Measurements from ENCODE around the gene ZNF48.
A peak's percentile ranks its signal among the peaks of the same experiment; 100 is the strongest.

Gene ZNF48

DNA sequence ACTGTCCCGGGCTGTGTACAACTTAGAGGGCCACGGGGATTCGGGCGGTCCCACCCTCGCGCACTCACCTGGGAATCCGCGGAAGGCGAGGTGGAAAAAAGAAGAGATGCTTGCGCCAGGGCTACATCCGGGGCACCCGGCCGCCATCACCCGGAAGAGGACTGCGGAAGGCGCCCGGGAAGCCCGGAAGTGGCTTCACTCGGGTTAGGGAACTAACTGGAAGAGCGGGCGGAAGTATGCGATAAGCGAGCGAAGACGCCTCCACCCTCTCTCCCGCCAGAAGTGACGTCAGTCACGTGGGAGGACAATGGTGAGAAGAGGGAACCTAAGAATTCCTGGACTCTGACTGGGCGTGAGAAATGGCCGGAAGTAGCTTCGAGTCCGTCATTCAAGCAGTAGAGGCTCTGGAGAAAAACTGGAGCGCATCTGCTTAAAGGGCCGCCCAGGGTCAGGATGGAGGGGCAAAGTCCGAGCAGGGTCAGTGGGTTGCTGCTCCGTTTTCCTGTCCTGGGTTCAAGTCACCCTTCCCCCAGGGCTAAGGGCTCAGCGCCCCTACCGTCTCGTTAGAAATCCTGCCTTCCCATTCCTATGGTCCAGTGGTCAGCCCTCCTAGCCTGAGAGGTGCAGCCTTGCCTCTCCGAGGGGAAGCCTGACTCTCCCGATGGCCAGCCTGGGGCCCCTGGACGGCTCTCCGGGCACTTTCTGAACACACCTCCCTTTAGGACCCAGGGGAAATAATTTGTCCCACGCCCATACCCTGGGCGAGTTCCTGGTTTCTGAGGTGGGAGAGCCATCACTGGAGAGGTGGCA, 39.9 kb upstream of the ZNF48 start, which contains the start of gene CD2BP2:
Gene CD2BP2, minus strand, starts transcription at position 165 of the 810 bp plus-strand sequence. CDS start 627 bp downstream, outside the sequence.
- TF ChIP-seq ZNF274 (IDR thresholded peaks at IDR 0.05; ENCODE audit: low read depth, low read length) = no peak
- H3K4me3 ChIP-seq (ENCODE audit: low read length) = peak within 1 kb of the TSS; percentile 88

DNA sequence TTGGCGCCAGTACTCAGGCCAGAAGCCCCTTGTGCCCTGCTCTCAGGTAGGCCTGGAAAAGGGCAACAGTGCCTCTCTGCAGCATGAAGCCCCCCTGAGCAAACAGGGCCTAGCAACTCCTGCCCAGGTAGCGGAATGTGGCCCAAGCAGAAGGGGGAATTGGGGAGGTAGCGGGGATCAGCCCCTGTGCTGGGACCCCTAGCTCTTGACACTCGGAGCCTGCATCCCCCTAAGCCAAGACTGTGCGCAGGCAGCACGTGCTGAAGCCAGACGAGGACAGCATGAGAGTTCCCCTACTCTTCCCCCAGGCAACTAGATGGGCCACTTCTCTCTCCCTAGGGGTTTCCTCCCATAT, 39.3 kb upstream of the ZNF48 start:
- H3K4me3 ChIP-seq (ENCODE audit: low read length) = peak overlapping the region; percentile 88; the same call in 1 of the 2 replicates
- no peak for TF ChIP-seq ZNF274 (IDR thresholded peaks at IDR 0.05; ENCODE audit: low read depth, low read length)

DNA sequence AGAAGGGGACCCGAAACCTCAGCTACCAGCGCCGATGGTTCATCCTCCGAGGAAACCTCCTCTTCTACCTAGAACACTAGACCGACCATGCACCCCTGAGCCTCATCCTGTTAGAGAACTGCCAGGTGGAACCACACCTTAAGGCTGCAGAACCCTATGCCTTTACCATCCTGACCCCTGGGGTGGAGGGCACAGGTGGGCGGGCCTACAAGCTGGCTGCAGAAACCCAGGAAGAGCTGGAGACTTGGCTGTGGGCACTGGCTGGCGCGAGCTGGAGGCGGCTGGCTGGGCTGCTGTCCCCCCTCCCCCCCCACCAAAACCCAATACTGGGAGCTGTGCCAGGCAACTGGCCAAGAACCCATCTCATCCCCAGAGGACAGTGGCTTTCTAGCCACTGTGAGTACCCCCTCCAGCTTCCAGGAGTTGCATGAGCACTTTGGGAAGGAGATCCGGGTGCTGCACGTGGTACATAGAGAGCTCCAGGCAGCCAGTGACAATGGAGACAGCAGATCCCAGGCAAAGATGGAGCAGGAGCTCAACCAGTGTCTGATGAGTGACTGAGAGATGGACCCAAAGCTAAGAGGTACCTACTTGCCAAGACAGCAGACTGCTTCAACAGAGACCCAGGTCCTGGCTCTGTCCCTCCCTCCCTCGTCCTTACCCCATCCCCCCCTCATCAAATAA, 38.7 kb upstream of the ZNF48 start:
- H3K4me3 ChIP-seq (ENCODE audit: low read length) = peak overlapping the region; percentile 88; the same call in 1 of the 2 replicates
- TF ChIP-seq ZNF274 (IDR thresholded peaks at IDR 0.05; ENCODE audit: low read depth, low read length) = no peak

DNA sequence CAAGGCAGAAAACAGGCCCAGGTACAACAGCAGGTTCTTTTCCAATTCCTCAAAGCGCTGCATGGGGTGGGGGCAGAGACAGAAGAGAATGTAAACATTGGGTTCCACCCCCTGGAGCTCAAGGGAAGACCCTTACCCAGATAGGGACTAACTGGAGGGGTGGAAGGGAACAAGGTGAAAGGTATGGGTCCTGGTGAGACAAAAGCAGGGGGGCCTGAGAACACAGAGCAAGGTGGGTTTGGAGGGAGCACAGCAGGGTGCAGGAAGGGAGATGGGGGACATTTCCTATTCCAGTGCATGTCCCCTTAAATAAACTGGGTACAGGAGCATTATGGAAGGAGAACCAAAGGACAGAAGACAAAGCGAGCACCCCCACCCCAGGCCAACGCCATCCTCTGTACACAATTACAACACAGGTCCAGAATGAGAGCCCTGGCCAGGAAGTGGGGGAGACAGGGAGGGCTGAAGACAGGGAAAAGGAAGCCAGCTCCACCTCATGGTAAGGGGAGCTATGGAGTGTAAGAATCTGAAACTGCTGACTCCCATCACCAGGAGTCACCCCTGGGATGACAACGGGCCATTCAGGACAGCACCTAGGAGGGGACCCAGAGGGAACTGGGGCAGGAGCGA, 38.0 kb upstream of the ZNF48 start:
- TF ChIP-seq ZNF274 (IDR thresholded peaks at IDR 0.05; ENCODE audit: low read depth, low read length) = no peak
- H3K4me3 ChIP-seq (ENCODE audit: low read length) = no peak overlapping the region

DNA sequence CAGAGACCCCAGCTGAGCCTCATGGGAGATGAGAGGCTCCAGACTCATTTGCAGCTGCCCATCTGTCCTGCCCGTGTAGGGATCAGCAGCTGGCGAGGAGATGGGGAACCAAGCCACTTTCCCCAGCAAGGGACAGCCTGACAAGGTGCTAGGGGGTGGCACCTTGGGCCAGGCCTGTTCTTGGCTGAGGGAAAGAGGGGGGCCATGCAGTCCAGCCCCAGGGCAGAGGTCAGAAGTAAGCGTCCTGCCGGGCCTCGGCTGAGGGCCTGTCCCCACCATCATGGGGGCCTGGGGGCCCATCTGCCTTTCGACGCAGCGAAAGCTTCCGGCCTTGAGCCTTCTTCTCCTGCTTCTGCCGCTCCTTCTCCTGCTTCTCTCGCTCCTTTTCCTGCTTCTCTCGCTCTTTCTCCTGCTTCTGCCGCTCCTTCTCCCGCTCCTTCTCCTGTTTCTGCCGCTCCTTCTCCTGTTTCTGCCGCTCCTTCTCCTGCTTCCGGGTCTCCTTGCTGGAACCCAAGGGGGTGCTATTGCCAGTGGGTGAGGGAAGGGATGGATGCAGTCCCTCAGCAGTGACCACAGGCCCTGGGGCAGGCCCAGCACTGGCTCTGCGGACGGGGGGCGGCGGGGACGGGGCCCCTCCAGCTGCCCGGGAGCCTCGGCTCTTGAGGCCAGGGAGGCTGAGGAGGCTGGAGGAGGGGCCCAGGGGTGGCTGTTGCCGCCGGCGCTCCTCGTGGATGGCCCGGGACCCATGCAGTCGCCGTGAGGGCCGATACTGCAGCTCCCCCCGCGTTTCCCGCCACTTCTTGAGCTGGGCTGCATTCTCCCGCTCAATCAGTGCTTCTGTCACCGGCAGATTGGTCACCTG, 37.3 kb upstream of the ZNF48 start:
- no peak for TF ChIP-seq ZNF274 (IDR thresholded peaks at IDR 0.05; ENCODE audit: low read depth, low read length)
- H3K4me3 ChIP-seq (ENCODE audit: low read length) = no peak overlapping the region

DNA sequence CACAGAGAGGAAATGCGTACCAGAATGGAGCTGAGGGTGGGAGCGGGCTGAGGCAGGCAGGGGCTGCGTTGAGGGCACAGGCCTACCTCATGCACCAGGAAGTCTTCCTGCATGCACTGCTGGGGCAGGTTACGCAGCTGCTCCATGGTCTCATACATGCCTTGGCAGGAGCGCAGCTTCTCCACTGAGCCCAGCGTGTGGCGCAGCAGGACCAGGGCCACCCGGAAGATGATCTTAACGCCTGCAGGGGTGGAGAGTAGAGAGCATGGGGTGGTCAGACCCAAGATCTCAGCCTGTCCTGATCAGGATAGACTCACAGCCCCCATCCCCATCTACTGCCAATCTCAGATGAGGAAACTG, 36.7 kb upstream of the ZNF48 start:
- no peak overlapping the region for H3K4me3 ChIP-seq (ENCODE audit: low read length)
- TF ChIP-seq ZNF274 (IDR thresholded peaks at IDR 0.05; ENCODE audit: low read depth, low read length) = no peak

DNA sequence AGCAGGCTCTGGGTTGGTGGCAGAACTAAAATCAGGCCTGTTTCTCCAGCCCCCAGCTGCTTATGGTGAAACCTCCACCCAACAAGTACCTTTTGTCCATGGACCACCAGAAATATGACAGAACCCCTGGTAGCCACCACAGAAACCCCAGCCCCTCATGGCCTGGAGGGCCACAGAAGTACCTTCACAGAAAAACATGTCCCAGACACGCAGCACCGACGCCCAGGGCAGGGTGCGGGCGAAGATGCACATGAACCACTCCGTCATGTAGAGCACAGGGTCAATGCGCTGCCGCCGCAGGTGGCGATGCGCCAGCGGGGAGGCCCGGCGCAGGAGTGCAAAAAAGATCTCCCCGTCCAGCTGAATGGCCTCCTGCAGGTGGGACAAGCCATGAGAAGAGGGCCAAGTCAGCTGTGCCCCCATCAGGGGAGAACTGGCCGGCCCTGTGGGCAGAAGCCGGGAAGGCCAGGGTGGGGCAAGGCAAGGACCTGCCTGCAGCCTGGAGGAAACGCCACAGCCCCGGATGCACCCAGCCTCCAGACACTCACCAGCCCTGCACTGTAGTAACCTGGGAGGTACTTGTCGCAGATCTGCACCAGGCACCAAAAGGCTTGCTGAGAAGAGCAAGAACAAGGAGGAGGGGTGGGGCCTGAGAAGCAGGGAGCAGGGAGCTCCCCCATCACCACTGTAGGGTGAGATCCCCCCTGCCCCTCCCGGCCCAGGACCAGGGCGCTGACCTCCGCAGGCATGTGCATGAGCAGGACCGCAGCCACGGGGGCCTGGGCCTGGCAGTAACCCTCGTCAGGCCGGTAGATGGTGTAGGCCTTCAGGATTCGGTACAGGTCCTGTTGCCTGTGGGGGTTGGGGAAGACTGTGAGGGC, 36.0 kb upstream of the ZNF48 start:
- H3K4me3 ChIP-seq (ENCODE audit: low read length) = no peak overlapping the region
- TF ChIP-seq ZNF274 (IDR thresholded peaks at IDR 0.05; ENCODE audit: low read depth, low read length) = no peak

DNA sequence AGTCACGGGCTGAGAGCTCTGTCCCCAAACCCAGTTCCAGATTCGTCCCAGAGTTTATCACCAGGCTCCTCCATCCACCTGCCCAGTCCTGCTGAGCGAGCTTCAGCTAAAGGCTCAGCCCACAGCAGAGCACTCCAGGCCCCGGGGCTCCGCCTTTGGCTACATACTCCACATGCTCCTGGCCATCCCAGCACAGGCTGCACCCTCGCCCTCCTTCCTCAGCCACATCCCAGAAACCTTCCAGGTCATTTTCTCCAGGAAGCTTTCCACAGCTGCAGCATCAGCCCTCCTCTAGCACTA, 35.4 kb upstream of the ZNF48 start:
- H3K4me3 ChIP-seq (ENCODE audit: low read length) = no peak overlapping the region
- no peak for TF ChIP-seq ZNF274 (IDR thresholded peaks at IDR 0.05; ENCODE audit: low read depth, low read length)

DNA sequence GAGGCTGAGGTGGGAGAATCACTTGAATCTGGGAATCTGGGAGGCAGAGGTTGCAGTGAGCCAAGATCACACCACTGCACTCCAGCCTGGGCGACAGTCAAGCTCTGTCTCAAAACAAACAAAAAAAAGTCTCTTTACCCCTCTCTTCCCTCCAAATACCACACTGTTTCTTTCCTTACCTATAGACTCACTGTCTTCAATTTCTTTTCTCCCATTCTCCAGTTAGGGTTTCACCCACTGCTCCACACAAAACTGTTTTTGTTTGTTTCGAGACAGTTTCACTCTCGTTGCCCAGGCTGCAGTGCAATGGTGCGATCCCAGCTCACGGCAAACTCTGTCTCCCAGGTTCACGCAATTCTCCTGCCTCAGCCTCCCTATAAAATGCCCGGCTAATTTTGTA, 34.0 kb upstream of the ZNF48 start:
- TF ChIP-seq ZNF274 (IDR thresholded peaks at IDR 0.05; ENCODE audit: low read depth, low read length) = no peak
- no peak overlapping the region for H3K4me3 ChIP-seq (ENCODE audit: low read length)

DNA sequence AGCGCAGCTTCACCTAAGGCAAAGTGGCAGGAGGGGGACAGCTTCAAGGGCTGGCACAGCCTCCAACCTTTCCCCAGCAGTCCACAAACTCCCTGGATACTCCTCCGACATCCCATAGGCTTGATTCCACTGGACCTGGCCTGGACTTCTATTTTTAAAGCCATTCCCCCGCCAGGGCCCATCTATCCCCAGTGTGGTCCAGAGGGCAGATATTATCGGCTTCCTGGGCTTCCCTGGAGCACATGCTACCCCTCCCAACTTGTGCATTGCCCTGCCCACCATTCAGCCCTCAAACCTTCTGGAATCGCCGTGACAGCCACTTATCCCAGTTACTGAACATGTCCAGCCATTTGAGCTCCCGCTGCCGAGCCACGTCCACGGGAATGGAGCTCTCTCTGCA, 30.0 kb upstream of the ZNF48 start:
- H3K4me3 ChIP-seq (ENCODE audit: low read length) = no peak overlapping the region
- no peak for TF ChIP-seq ZNF274 (IDR thresholded peaks at IDR 0.05; ENCODE audit: low read depth, low read length)

DNA sequence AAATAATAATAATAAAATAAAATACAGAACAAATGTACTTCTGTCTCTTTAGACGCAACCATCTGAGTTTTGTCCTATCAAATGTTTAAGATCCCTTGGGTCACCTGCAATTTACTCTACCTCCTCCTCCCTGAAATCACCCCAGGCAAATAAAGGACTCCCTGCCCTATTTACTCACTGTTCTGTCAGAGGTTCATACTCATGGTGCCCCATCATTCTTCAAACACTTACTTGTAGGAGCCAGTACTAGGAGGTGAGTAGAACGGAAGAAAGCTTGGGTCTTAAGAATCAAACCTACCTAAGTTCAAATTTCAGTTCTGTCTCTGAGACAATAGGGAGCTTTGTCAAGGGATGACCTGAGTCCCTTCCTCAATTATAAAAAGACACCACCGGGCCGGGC, 28.7 kb upstream of the ZNF48 start:
- no peak overlapping the region for H3K4me3 ChIP-seq (ENCODE audit: low read length)
- TF ChIP-seq ZNF274 (IDR thresholded peaks at IDR 0.05; ENCODE audit: low read depth, low read length) = no peak

DNA sequence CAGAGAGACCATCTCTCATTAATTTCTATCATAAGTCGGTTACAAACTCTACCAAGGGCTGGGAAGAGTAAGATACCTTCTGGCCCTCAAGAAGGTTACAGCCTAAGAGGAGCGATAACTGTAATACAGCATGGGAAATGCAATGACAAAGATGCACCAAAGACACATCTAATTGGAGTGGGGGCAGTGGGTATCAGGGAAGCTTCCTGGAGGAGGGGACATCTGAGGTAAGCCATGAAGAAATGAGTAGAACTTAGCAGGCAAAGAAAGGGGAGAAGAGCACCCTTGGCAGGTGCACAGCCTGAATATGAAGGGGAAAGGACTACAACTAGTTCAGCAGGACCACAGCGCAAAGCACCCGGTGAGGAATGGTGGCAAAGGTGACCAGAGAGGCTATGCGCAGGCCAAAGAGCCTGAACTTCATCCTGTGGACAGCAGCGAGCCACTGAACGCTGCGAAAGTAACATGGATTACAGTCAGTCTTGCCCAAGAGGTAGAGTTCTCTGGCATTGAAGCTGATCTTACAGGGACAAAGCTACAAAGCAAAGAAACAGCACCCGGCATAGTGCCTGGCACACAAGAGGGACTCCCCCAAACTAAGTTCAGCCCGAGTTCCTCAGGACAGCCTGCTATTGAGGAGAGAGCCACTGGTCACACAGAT, 27.7 kb upstream of the ZNF48 start:
- peak overlapping the region; percentile 65 for H3K4me3 ChIP-seq (ENCODE audit: low read length)

More for the DNA sequence above, 27.7 kb upstream of the ZNF48 start:
- no peak for TF ChIP-seq ZNF274 (IDR thresholded peaks at IDR 0.05; ENCODE audit: low read depth, low read length)
